ENCODE data around the gene SREBF2.
A peak's percentile ranks its signal among the peaks of the same experiment; 100 is the strongest.
"Not testable (repeated sequence)": the region's sequence is repeated elsewhere in the genome, so short reads cannot be mapped to it uniquely, and the experiment has no call there.

The SREBF2 gene

GRCh38 chr22:41940832-41941765 is 108.2 kb downstream of the SREBF2 start:
- no peaks in the 10 kb centered on the region for H3K9me3 Mint-ChIP-seq
- DNase-seq, result peak; percentile 93
- CTCF ChIA-PET, result interaction anchor here (0.6 to 3.1 kb wide), 29 partner anchors 12 to 503 kb away, joined by 3 to 45 read pairs (median 3); partner anchors contain the start of genes CCDC134, MEI1, SMDT1 and SNU13
- H3K4me3 Mint-ChIP-seq, result peak overlapping the region; percentile 49
- H3K4me1 Mint-ChIP-seq, result peaks cover 67% of the 10 kb centered on the region
- peak overlapping the region; percentile 100 for H3K27ac Mint-ChIP-seq
- no peaks in the 10 kb centered on the region for H3K27me3 Mint-ChIP-seq
- H3K36me3 Mint-ChIP-seq, result peaks cover 57% of the 10 kb centered on the region

GRCh38 chr22:41943661-41944209 is 110.8 kb downstream of the SREBF2 start:
- CTCF ChIA-PET, result interaction anchor here (1.2 to 4.5 kb wide), 4 partner anchors 12 to 247 kb away, joined by 3 to 20 read pairs (median 5); partner anchors contain the start of gene MEI1
- H3K4me3 Mint-ChIP-seq, result peak overlapping the region; percentile 61
- peak overlapping the region; percentile 73 for H3K27ac Mint-ChIP-seq
- H3K27me3 Mint-ChIP-seq, result no peaks in the 10 kb centered on the region
- H3K9me3 Mint-ChIP-seq, result no peaks in the 10 kb centered on the region
- no peak for DNase-seq
- H3K36me3 Mint-ChIP-seq, result peaks cover 49% of the 10 kb centered on the region
- peaks cover 81% of the 10 kb centered on the region for H3K4me1 Mint-ChIP-seq

- peaks cover 11% of the 10 kb centered on the region for H3K27me3 Mint-ChIP-seq
- peak within 1 kb of the TSS; percentile 85 for H3K4me3 Mint-ChIP-seq
- CTCF ChIA-PET, result interaction anchor here (0.6 to 4.5 kb wide), 9 partner anchors 10 to 250 kb away, joined by 3 to 20 read pairs (median 3); partner anchors contain the start of gene TNFRSF13C
- peak within 1 kb of the TSS; percentile 92 for H3K27ac Mint-ChIP-seq
- peaks cover 32% of the 10 kb centered on the region for H3K36me3 Mint-ChIP-seq
- H3K4me1 Mint-ChIP-seq, result peaks cover 54% of the 10 kb centered on the region
- H3K9me3 Mint-ChIP-seq, result no peaks in the 10 kb centered on the region
- DNase-seq, result peak; percentile 96
These were observed 113.9 kb downstream of the SREBF2 start, which contains the start of gene CENPM for GRCh38 chr22:41946629-41947423. TSS of gene CENPM (minus strand) at chr22:41947152. CDS start at chr22:41947076, 76 bp downstream.

GRCh38 chr22:41947424-41948080 is 114.6 kb downstream of the SREBF2 start:
- H3K27ac Mint-ChIP-seq, result peak overlapping the region; percentile 52
- H3K4me1 Mint-ChIP-seq, result peaks cover 52% of the 10 kb centered on the region
- H3K36me3 Mint-ChIP-seq, result peaks cover 29% of the 10 kb centered on the region
- DNase-seq, result no peak
- CTCF ChIA-PET, result interaction anchor here (1.0 to 4.5 kb wide), 2 partner anchors 21 to 250 kb away, joined by 3 to 20 read pairs; partner anchors contain the start of gene TNFRSF13C
- peak overlapping the region; percentile 85 for H3K4me3 Mint-ChIP-seq
- H3K9me3 Mint-ChIP-seq, result no peaks in the 10 kb centered on the region
- peaks cover 16% of the 10 kb centered on the region for H3K27me3 Mint-ChIP-seq

GRCh38 chr22:41948142-41948541 is 115.2 kb downstream of the SREBF2 start:
- Mint-ChIP-seq H3K27me3 (peaks cover 17% of the 10 kb centered on the region), H3K4me1 (peaks cover 46% of the 10 kb centered on the region), H3K4me3 (no peak overlapping the region), H3K9me3 (no peaks in the 10 kb centered on the region), H3K27ac (no peak overlapping the region), H3K36me3 (peaks cover 24% of the 10 kb centered on the region)
- no peak for DNase-seq
- CTCF ChIA-PET, result no interaction called here

GRCh38 chr22:41948928-41949296 is 116.0 kb downstream of the SREBF2 start:
- H3K9me3 Mint-ChIP-seq, H3K4me3 Mint-ChIP-seq, H3K27ac Mint-ChIP-seq, CTCF ChIA-PET, DNase-seq: not testable (repeated sequence)
- Mint-ChIP-seq H3K36me3 (peaks cover 16% of the 10 kb centered on the region), H3K4me1 (peaks cover 38% of the 10 kb centered on the region), H3K27me3 (peaks cover 20% of the 10 kb centered on the region)

GRCh38 chr22:41949297-41949965 is 116.5 kb downstream of the SREBF2 start:
- no peaks in the 10 kb centered on the region for H3K9me3 Mint-ChIP-seq
- no peak for DNase-seq
- H3K27me3 Mint-ChIP-seq, result peaks cover 20% of the 10 kb centered on the region
- peaks cover 35% of the 10 kb centered on the region for H3K4me1 Mint-ChIP-seq
- H3K27ac Mint-ChIP-seq, result no peak overlapping the region
- peaks cover 14% of the 10 kb centered on the region for H3K36me3 Mint-ChIP-seq
- CTCF ChIA-PET, result no interaction called here
- no peak overlapping the region for H3K4me3 Mint-ChIP-seq

GRCh38 chr22:41951898-41952474 is 119.1 kb downstream of the SREBF2 start, which contains the start of gene SMIM45:
TSS of gene SMIM45 (plus strand) at chr22:41952150.
- no peak for DNase-seq
- no peak within 1 kb of the TSS for H3K27ac Mint-ChIP-seq
- peaks cover 20% of the 10 kb centered on the region for H3K27me3 Mint-ChIP-seq
- no peak within 1 kb of the TSS for H3K4me3 Mint-ChIP-seq
- peaks cover 19% of the 10 kb centered on the region for H3K4me1 Mint-ChIP-seq
- CTCF ChIA-PET, result interaction anchor here (1.4 kb wide), 1 partner anchor 13 kb away, joined by 3 read pairs; no protein-coding TSS in a partner anchor
- H3K36me3 Mint-ChIP-seq, result no peaks in the 10 kb centered on the region
- no peaks in the 10 kb centered on the region for H3K9me3 Mint-ChIP-seq

GRCh38 chr22:41952713-41953112 is 119.8 kb downstream of the SREBF2 start:
- H3K27ac Mint-ChIP-seq, result no peak overlapping the region
- no peaks in the 10 kb centered on the region for H3K36me3 Mint-ChIP-seq
- CTCF ChIA-PET, result no interaction called here
- no peaks in the 10 kb centered on the region for H3K9me3 Mint-ChIP-seq
- H3K4me3 Mint-ChIP-seq, result no peak overlapping the region
- peaks cover 16% of the 10 kb centered on the region for H3K4me1 Mint-ChIP-seq
- DNase-seq, result no peak
- H3K27me3 Mint-ChIP-seq, result peaks cover 24% of the 10 kb centered on the region
